ENCODE measurements around the gene MYADM.

MYADM gene

GRCh38 chr19:53905787-53906186 lies 38.1 kb downstream of the MYADM start:
- no peaks in the 10 kb centered on the region for H3K36me3 ChIP-seq (ENCODE audit: control insufficient read depth, insufficient read depth, low read length)
- no peak for DNase-seq (ENCODE audit: extremely low read depth, insufficient read length)
- TF ChIP-seq CTCF (IDR thresholded peaks at IDR 0.05; ENCODE audit: insufficient read depth, low read length, poor library complexity, severe bottlenecking): no peak
- H3K4me3 ChIP-seq (replicated peaks; ENCODE audit: low read depth, low read length): no peak overlapping the region
- peaks cover 5% of the 10 kb centered on the region for H3K27me3 ChIP-seq (replicated peaks; ENCODE audit: control insufficient read depth, insufficient read depth, low read length)

GRCh38 chr19:53906211-53907192 lies 38.8 kb downstream of the MYADM start:
- peak; percentile 91 for TF ChIP-seq CTCF (IDR thresholded peaks at IDR 0.05; ENCODE audit: insufficient read depth, low read length, poor library complexity, severe bottlenecking)
- peak; percentile 51 for DNase-seq (ENCODE audit: extremely low read depth, insufficient read length)
- Histone ChIP-seq H3K36me3 (ENCODE audit: control insufficient read depth, insufficient read depth, low read length) (no peaks in the 10 kb centered on the region), H3K4me3 (replicated peaks; ENCODE audit: low read depth, low read length) (no peak overlapping the region), H3K27me3 (replicated peaks; ENCODE audit: control insufficient read depth, insufficient read depth, low read length) (peaks cover 5% of the 10 kb centered on the region)

- DNase-seq (ENCODE audit: extremely low read depth, insufficient read length): no peak
- Histone ChIP-seq H3K27me3 (replicated peaks; ENCODE audit: control insufficient read depth, insufficient read depth, low read length) (peaks cover 5% of the 10 kb centered on the region), H3K4me3 (replicated peaks; ENCODE audit: low read depth, low read length) (no peak overlapping the region), H3K36me3 (ENCODE audit: control insufficient read depth, insufficient read depth, low read length) (no peaks in the 10 kb centered on the region)
- no peak for TF ChIP-seq CTCF (IDR thresholded peaks at IDR 0.05; ENCODE audit: insufficient read depth, low read length, poor library complexity, severe bottlenecking)
Observed at GRCh38 chr19:53907193-53907581, 39.5 kb downstream of the MYADM start.

GRCh38 chr19:53907690-53908089 lies 40.0 kb downstream of the MYADM start:
- Histone ChIP-seq H3K36me3 (ENCODE audit: control insufficient read depth, insufficient read depth, low read length) (no peaks in the 10 kb centered on the region), H3K4me3 (replicated peaks; ENCODE audit: low read depth, low read length) (no peak overlapping the region), H3K27me3 (replicated peaks; ENCODE audit: control insufficient read depth, insufficient read depth, low read length) (peaks cover 5% of the 10 kb centered on the region)
- no peak for TF ChIP-seq CTCF (IDR thresholded peaks at IDR 0.05; ENCODE audit: insufficient read depth, low read length, poor library complexity, severe bottlenecking)
- DNase-seq (ENCODE audit: extremely low read depth, insufficient read length): no peak

- DNase-seq (ENCODE audit: extremely low read depth, insufficient read length): peak; percentile 36
- Histone ChIP-seq H3K36me3 (ENCODE audit: control insufficient read depth, insufficient read depth, low read length) (no peaks in the 10 kb centered on the region), H3K4me3 (replicated peaks; ENCODE audit: low read depth, low read length) (no peak overlapping the region), H3K27me3 (replicated peaks; ENCODE audit: control insufficient read depth, insufficient read depth, low read length) (peaks cover 5% of the 10 kb centered on the region)
- TF ChIP-seq CTCF (IDR thresholded peaks at IDR 0.05; ENCODE audit: insufficient read depth, low read length, poor library complexity, severe bottlenecking): no peak
Observed at GRCh38 chr19:53908106-53908934, 40.6 kb downstream of the MYADM start.

Data from GM06990 (cell line).